ENCODE data around the gene C10orf71.

Gene C10orf71

DNA sequence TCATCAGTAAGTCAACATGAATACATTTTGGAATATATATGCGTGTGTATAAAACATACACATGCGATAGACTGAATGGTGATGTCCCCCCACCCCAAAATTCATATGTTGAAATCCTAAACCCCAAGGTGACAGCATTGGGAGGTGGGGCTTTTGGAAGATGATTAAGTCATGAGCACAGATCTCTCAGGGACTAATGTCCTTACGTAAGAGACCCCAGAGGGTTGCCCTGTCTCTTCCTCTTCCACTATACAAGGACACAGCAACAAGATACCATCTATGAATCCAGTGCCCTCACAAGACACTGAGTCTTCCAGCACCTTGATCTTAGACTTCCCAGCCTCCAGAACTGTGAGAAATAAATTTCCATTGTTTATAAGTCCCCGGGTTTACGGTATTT lies 74.4 kb downstream of the C10orf71 start:
- H3K4me3 ChIP-seq (ENCODE audit: control insufficient read depth, low read depth, low read length): no peak overlapping the region
- no peak for DNase-seq (ENCODE audit: low read depth)
- no peak for TF ChIP-seq CTCF (conservative IDR thresholded peaks at IDR 0.05; ENCODE audit: control insufficient read depth, insufficient read depth, low read depth, low read length)

DNA sequence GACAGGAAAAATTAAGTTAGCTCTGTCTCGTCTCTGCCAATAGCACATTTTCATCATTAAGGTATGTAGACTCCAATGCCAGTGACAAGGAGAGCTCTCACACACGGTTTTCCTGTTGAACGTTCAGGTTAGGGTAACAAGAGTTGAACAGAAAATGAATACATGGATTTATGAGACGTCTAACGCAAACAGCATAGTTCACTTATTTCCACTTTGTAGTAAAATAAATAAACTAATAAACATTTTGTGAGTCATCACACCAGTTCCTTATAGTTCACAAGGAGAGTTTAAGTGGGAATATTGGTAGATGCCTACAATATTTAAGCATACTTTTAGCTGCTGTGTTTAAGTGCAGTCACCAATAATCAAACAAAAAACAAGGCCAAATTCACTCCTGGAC lies 75.8 kb downstream of the C10orf71 start:
- H3K4me3 ChIP-seq (ENCODE audit: control insufficient read depth, low read depth, low read length): no peak overlapping the region
- TF ChIP-seq CTCF (conservative IDR thresholded peaks at IDR 0.05; ENCODE audit: control insufficient read depth, insufficient read depth, low read depth, low read length): no peak
- no peak for DNase-seq (ENCODE audit: low read depth)

GRCh38 chr10:49375611-49376010 lies 76.6 kb downstream of the C10orf71 start:
- H3K4me3 ChIP-seq (ENCODE audit: control insufficient read depth, low read depth, low read length): no peak overlapping the region
- no peak for DNase-seq (ENCODE audit: low read depth)
- TF ChIP-seq CTCF (conservative IDR thresholded peaks at IDR 0.05; ENCODE audit: control insufficient read depth, insufficient read depth, low read depth, low read length): no peak

Measured in fibroblast of mammary gland (primary cell).